Activated T-cell treated with anti-CD3 and anti-CD28 coated beads, Interleukin-2, amount 50 U/mL, for 24 hours (primary cell): ENCODE data around the gene RRAD.
"Not testable (repeated sequence)": the region's sequence is repeated elsewhere in the genome, so short reads cannot be mapped to it uniquely, and the experiment has no call there.

Experiments used
- DNase-seq: peaks from one replicate; pipeline ENCODE4 v3.0.0-alpha.2; 2020
- H3K27ac Mint-ChIP-seq: 2 replicates; pipeline ENCODE4 v1.8.0; 2020; ENCODE audit warnings: mild to moderate bottlenecking, mixed read lengths
- H3K27me3 Mint-ChIP-seq: 2 replicates; pipeline ENCODE4 v1.8.0; 2020; ENCODE audit warnings: mixed read lengths
- H3K36me3 Mint-ChIP-seq: 2 replicates; pipeline ENCODE4 v1.8.0; 2020; ENCODE audit warnings: low read depth, mixed read lengths
- H3K4me1 Mint-ChIP-seq: 2 replicates; pipeline ENCODE4 v1.8.0; 2020; ENCODE audit warnings: low read depth, mixed read lengths
- H3K4me3 Mint-ChIP-seq: 2 replicates; pipeline ENCODE4 v1.8.0; 2020; ENCODE audit warnings: mild to moderate bottlenecking, moderate library complexity, mixed read lengths
- H3K9me3 Mint-ChIP-seq: 2 replicates; pipeline ENCODE4 v1.8.0; 2020; ENCODE audit warnings: mixed read lengths

Gene RRAD

DNA sequence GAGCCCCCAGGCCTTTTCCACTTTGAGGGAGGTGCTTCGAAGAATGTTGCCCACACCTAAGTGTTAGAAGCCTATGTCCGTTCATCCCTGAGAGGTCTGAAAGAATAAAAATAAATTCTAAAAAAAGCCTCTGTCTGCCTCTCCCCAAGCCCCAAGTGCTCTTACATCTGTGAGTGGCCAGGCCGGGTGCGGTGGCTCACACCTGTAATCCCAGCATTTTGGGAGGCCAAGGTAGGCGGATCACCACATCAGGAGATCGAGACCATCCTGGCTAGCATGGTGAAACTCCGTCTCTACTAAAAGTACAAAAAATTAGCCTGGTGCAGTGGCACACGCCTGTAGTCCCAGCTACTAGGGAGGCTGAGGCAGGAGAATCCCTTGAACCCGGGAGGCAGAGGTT is 19.6 kb upstream of the RRAD start:
- not testable (repeated sequence) for DNase-seq, H3K27ac Mint-ChIP-seq, H3K9me3 Mint-ChIP-seq, H3K4me3 Mint-ChIP-seq
- Mint-ChIP-seq H3K36me3 (peaks cover 42% of the 10 kb centered on the region), H3K27me3 (peaks cover 26% of the 10 kb centered on the region), H3K4me1 (peaks cover 19% of the 10 kb centered on the region)

DNA sequence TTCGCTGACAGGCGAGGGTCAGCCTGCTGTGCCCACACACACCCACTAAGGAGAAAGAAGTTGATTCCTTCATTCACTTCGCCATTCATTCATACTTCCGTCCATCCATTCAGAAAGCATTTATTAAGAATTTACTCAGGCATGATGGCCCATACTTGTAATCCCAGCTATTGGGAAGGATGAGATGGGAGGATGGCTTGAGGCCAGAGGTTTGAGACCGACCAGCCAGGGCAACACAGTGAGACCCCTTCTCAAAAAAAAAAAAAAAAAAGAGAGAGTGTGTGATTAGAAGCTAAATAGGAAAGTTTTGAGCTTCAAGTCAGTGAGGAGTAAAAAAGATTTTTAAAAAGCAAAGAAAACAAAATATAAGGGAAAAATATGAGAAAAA is 18.7 kb upstream of the RRAD start:
- no peak overlapping the region for H3K27ac Mint-ChIP-seq
- no peak overlapping the region for H3K4me3 Mint-ChIP-seq
- H3K9me3 Mint-ChIP-seq, result no peaks in the 10 kb centered on the region
- DNase-seq, result no peak
- peaks cover 51% of the 10 kb centered on the region for H3K36me3 Mint-ChIP-seq
- H3K4me1 Mint-ChIP-seq, result peaks cover 19% of the 10 kb centered on the region
- peaks cover 17% of the 10 kb centered on the region for H3K27me3 Mint-ChIP-seq

- Mint-ChIP-seq H3K9me3 (no peaks in the 10 kb centered on the region), H3K27me3 (peaks cover 12% of the 10 kb centered on the region), H3K4me1 (peaks cover 17% of the 10 kb centered on the region), H3K4me3 (no peak overlapping the region), H3K27ac (no peak overlapping the region), H3K36me3 (peaks cover 56% of the 10 kb centered on the region)
- no peak for DNase-seq
Observed at GRCh38 chr16:66943426-66944053, 18.2 kb upstream of the RRAD start.

GRCh38 chr16:66942981-66943380 is 17.6 kb upstream of the RRAD start:
- no peak for DNase-seq
- H3K4me1 Mint-ChIP-seq, result peaks cover 11% of the 10 kb centered on the region
- peak overlapping the region; percentile 76 for H3K27ac Mint-ChIP-seq
- no peaks in the 10 kb centered on the region for H3K9me3 Mint-ChIP-seq
- H3K36me3 Mint-ChIP-seq, result peaks cover 61% of the 10 kb centered on the region
- no peak overlapping the region for H3K4me3 Mint-ChIP-seq
- H3K27me3 Mint-ChIP-seq, result peaks cover 7% of the 10 kb centered on the region

GRCh38 chr16:66940236-66940635 is 14.9 kb upstream of the RRAD start:
- DNase-seq, result no peak
- Mint-ChIP-seq H3K27ac (no peak overlapping the region), H3K4me3 (no peak overlapping the region), H3K9me3 (no peaks in the 10 kb centered on the region), H3K27me3 (no peaks in the 10 kb centered on the region), H3K36me3 (peaks cover 85% of the 10 kb centered on the region), H3K4me1 (peaks cover 24% of the 10 kb centered on the region)

GRCh38 chr16:66939366-66939765 is 14.0 kb upstream of the RRAD start:
- no peak overlapping the region for H3K4me3 Mint-ChIP-seq
- no peaks in the 10 kb centered on the region for H3K27me3 Mint-ChIP-seq
- peaks cover 25% of the 10 kb centered on the region for H3K4me1 Mint-ChIP-seq
- peaks cover 92% of the 10 kb centered on the region for H3K36me3 Mint-ChIP-seq
- H3K27ac Mint-ChIP-seq, result no peak overlapping the region
- DNase-seq, result no peak
- no peaks in the 10 kb centered on the region for H3K9me3 Mint-ChIP-seq

DNA sequence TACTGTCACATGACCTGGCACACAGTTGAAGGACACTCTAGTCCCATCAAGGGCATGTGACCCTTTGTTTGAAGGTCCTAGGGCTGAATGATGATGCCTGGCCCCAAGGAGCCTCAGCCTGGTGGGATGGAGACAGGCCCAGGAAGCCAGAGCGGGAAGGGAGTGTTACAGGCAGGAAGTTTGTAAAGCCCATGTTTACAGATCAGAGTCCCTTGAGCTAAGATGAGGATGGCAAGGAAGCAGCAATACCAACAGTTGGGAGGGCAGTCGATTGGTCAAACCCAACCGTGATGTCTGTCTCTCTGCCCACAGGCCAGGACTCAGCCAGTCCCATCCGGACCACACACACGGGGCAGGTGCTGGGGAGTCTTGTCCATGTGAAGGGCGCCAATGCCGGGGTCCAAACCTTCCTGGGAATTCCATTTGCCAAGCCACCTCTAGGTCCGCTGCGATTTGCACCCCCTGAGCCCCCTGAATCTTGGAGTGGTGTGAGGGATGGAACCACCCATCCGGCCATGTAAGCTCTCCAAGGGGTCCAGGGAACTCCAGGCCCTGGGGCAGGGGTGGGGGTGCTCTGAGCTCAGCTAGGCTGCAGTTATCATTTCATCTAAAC is 12.5 kb upstream of the RRAD start:
- Mint-ChIP-seq H3K27ac (peak overlapping the region; percentile 77), H3K36me3 (peaks cover 94% of the 10 kb centered on the region), H3K4me1 (peaks cover 39% of the 10 kb centered on the region), H3K9me3 (no peaks in the 10 kb centered on the region), H3K27me3 (no peaks in the 10 kb centered on the region), H3K4me3 (no peak overlapping the region)
- no peak for DNase-seq

- H3K4me3 Mint-ChIP-seq, result peak overlapping the region; percentile 99
Observed at GRCh38 chr16:66936889-66937554, 11.7 kb upstream of the RRAD start.

DNA sequence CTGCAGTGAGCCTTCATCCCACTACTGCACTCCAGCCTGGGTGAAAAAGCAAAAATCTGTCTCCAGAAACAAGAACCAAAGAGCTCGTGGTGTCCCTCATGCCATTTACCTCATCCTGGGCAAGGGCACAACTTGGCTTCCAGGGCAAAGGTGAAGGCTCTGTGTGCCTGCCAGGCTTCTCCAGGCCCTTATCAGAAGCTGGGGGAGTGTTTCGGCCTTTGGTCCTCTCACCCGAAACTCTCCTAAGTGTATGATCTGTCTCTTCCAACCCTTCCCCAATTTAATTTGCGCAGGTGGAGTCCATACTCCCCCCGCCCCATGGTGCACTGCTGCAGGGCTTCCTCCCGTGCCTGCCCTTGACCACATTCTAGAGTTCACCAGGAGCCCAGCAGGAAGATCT is 11.1 kb upstream of the RRAD start:
- Mint-ChIP-seq H3K9me3 (no peaks in the 10 kb centered on the region), H3K27me3 (no peaks in the 10 kb centered on the region), H3K4me3 (peak overlapping the region; percentile 99), H3K36me3 (peaks cover 94% of the 10 kb centered on the region), H3K4me1 (peaks cover 50% of the 10 kb centered on the region), H3K27ac (peak overlapping the region; percentile 99)
- no peak for DNase-seq

More at GRCh38 chr16:66936889-66937554, 11.7 kb upstream of the RRAD start:
- peak overlapping the region; percentile 99 for H3K27ac Mint-ChIP-seq
- peaks cover 46% of the 10 kb centered on the region for H3K4me1 Mint-ChIP-seq
- no peaks in the 10 kb centered on the region for H3K9me3 Mint-ChIP-seq
- no peak for DNase-seq
- H3K36me3 Mint-ChIP-seq, result peaks cover 94% of the 10 kb centered on the region
- H3K27me3 Mint-ChIP-seq, result no peaks in the 10 kb centered on the region

GRCh38 chr16:66935314-66936011 is 10.1 kb upstream of the RRAD start, which contains the start of gene CES2:
Gene CES2, plus strand, starts transcription at chr16:66935516. Its CDS starts 120 bp downstream, at chr16:66935636.
- Mint-ChIP-seq H3K4me3 (peak within 1 kb of the TSS; percentile 99), H3K4me1 (peaks cover 50% of the 10 kb centered on the region)

GRCh38 chr16:66934839-66935313 is 9.5 kb upstream of the RRAD start:
- H3K36me3 Mint-ChIP-seq, result peaks cover 89% of the 10 kb centered on the region
- not testable (repeated sequence) for DNase-seq, H3K9me3 Mint-ChIP-seq, H3K27me3 Mint-ChIP-seq
- H3K4me3 Mint-ChIP-seq, result peak overlapping the region; percentile 99
- H3K4me1 Mint-ChIP-seq, result peaks cover 50% of the 10 kb centered on the region
- peak overlapping the region; percentile 99 for H3K27ac Mint-ChIP-seq

More at GRCh38 chr16:66935314-66936011, 10.1 kb upstream of the RRAD start, which contains the start of gene CES2:
- Mint-ChIP-seq H3K36me3 (peaks cover 90% of the 10 kb centered on the region), H3K27ac (peak within 1 kb of the TSS; percentile 99), H3K27me3 (no peaks in the 10 kb centered on the region), H3K9me3 (no peaks in the 10 kb centered on the region)
- DNase-seq, result no peak

GRCh38 chr16:66934138-66934838 is 9.0 kb upstream of the RRAD start, which contains the start of gene CIAO2B:
Gene CIAO2B, minus strand, starts transcription at chr16:66934402. Its CDS starts 38 bp downstream, at chr16:66934364.
- peak; percentile 93 for DNase-seq
- H3K27me3 Mint-ChIP-seq, result no peaks in the 10 kb centered on the region
- H3K27ac Mint-ChIP-seq, result peak within 1 kb of the TSS; percentile 99
- H3K4me1 Mint-ChIP-seq, result peaks cover 50% of the 10 kb centered on the region
- peaks cover 87% of the 10 kb centered on the region for H3K36me3 Mint-ChIP-seq
- peak within 1 kb of the TSS; percentile 99 for H3K4me3 Mint-ChIP-seq
- no peaks in the 10 kb centered on the region for H3K9me3 Mint-ChIP-seq

DNA sequence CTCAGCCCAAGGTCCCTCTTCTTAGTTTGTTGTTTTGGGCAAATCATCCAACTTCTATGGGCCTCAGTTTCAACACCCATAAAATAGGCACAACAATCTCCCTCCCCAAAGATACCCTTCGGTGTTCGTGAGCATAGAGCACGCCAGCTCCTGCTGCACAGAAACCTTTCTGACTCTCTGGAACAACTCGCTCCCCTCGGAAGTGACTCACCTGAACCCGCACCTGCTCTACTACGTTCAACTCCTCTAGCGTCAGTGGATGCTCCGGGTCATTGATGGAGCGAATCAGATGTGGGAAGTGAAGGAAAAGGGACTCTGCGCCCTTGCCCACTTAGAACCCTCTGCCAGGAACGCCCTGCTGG is 8.4 kb upstream of the RRAD start:
- no peak for DNase-seq
- H3K4me1 Mint-ChIP-seq, result peaks cover 51% of the 10 kb centered on the region
- peak overlapping the region; percentile 99 for H3K27ac Mint-ChIP-seq
- no peaks in the 10 kb centered on the region for H3K9me3 Mint-ChIP-seq
- H3K27me3 Mint-ChIP-seq, result no peaks in the 10 kb centered on the region
- peaks cover 82% of the 10 kb centered on the region for H3K36me3 Mint-ChIP-seq
- H3K4me3 Mint-ChIP-seq, result peak overlapping the region; percentile 99

DNA sequence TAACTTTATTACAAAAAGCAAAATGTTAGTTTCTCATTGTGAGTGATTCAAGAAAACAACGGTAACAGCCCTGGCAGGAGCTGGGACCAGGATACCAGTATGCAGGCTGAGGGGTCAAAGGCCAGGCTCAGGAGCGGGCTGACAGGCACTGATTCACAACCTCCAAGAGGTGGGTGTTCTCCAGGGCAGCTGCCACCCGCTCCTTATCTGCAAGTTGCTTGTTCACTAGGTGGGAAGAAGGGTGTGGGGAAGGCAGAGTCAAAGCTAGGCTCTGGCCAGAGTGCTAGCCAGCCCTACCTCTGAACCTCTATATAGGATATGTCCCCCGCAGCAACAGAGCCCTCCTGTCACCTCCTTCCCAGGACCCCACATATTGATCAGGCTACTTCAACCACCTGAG is 6.7 kb upstream of the RRAD start:
- H3K36me3 Mint-ChIP-seq, result peaks cover 66% of the 10 kb centered on the region
- H3K4me3 Mint-ChIP-seq, result peak overlapping the region; percentile 99
- peak overlapping the region; percentile 99 for H3K27ac Mint-ChIP-seq
- H3K27me3 Mint-ChIP-seq, result no peaks in the 10 kb centered on the region
- no peaks in the 10 kb centered on the region for H3K9me3 Mint-ChIP-seq
- no peak for DNase-seq
- peaks cover 51% of the 10 kb centered on the region for H3K4me1 Mint-ChIP-seq
